NCI-H774 (cell line): Measurements from ENCODE around the gene NFIB.

Experiments
- DNase-seq: peaks from one replicate; lab custom pipeline; 2025; lab: John Stamatoyannopoulos, UW

The NFIB gene

DNA sequence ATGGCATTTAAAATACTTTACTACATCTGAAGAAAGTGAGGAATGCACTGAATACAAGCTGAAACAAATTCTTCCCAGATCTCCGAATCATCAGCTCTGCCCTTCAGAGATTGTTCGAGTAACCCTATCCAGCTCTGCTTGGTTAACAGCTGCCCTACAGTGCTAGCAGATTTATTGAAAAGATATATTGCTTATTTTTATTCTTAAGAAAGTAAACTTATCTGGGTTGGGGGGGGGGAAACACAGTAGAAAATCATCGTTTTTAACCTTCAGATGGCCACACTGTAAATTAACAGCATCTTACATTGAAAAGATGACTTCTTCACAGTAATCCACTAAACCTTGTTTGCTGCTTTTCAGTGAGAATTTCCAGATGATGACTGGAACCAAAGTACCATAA, 210.8 kb downstream of the NFIB start:
- DNase-seq, result no peak

DNA sequence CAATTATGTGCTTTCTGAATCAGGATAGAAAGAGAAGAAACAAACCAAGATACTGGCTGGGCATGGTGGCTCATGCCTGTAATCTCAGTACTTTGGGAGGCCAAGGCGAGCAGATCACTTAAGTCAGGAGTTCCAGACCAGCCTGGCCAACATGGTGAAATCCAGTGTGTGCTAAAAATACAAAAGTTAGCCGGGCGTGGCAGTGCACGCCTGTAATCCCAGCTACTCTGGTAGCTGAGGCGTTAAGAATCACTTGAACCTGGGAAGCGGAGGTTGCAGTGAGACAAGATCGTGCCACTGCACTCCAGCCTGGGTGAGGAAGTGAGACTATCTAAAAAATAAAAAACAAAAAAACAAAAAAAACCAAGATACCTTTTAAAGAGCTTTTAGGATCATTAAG, 214.2 kb downstream of the NFIB start:
- DNase-seq, result no peak

DNA sequence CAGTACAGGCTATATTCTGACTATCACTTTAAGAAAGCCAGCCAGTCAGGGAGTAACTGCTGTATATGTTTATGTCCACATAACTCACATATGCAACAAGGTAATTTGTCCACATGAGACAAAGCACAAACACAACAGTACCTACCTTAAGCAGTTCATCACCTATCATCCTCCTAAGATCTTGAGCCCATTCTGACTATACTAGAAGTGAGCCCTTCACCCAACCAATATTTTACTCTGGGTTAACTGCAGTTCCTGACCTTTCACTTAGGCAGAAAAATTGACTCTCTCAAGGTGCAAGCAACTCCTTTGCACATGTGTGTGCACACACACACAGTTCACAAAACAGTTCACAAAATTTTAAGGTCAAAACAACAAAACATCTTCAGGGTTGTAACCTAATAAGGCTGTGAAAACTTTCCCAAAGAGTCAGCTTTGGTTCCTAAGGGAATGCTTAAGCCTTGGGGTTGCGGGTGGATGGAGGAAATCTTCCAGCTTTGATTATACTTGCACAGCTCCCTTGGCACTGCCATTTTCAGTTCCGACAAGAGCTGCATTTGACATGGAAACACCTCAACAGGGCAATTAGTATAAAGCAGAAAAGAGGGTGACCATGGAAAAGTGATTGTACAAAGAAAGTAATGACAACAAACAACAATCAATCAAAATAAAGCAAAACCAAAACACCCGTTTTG, 215.3 kb downstream of the NFIB start:
- DNase-seq, result no peak

DNA sequence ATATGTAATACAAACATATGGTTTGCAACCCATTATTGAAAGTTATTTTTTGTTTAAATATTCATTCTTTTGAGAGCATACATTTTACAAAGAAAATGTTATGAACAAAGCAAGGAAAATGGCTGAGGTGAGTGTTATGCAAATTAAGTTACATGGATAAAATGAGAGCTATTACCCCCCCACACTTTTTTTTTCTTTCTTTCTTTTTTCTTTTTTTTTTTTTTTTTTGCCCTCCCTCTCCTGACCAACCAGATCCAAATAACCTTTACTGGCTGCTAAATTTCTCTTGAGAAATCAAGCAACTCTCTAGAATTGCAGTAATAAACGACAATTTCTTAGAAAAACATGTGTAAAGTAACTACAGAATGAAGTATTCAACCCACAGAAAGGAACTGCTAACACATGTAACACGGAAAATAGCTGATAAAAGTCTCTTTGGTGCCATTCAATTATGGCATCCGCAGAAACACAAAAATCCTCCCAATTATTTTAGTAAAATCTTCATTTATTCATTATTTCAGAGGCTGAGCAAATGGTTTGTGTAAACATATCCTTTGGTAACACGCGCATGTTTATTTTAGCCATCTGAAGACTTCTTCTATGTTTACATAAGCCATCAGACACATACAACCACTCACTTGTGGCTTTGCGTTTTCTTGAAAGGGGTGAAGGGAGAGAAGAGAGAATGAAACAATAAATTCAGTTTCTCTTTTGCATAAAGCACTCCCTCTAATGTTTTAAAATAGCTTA, 216.1 kb downstream of the NFIB start:
- no peak for DNase-seq

DNA sequence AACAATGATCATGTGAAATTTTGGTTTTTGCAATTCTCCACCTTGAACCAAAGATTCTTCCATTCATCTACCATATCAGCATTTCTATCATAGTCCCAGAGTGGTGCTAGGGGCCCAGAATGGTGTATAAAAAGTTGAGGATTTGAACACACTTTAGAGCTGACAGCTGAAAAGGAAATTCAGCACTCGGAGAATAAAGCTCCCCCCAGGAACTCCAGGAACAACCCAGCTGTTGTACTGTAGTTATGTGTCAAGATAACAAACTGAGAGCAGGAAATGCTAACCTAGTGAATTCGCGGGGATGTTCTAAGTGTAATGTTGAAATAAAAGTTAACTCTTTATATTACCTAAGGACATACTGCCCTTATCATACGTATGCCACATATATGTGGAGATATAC, 216.7 kb downstream of the NFIB start:
- no peak for DNase-seq

DNA sequence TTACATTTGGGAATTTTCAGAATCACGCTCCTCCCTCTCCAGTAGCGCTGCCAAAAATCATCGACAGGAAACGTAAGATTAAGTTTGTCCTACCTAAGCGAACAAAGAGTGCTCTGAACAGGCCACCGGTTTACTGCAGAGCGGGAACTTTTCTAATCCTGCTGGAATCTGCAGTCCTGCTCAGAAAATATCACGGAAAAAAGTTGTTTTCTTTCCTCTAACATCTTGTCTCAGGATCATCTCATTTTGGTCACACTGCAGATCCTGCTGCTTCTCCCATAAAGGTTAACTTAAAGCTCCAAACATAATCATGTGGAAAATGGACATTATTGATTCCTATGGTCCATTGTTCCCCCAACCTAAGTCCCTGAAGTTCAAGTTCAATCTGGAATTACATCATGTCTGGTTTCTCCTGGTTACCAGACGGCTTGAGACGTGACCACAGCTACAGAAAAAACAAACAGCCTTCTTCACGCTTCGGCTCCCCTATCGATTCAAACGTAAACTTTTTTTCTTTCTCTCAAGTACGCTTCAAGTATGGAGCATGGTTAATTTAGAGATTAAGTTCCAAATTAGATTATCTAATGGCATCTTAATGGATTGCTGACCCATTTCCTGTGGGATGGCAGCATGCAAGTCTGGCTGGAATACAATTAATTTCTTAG, 217.6 kb downstream of the NFIB start:
- DNase-seq, result peak; percentile 81

DNA sequence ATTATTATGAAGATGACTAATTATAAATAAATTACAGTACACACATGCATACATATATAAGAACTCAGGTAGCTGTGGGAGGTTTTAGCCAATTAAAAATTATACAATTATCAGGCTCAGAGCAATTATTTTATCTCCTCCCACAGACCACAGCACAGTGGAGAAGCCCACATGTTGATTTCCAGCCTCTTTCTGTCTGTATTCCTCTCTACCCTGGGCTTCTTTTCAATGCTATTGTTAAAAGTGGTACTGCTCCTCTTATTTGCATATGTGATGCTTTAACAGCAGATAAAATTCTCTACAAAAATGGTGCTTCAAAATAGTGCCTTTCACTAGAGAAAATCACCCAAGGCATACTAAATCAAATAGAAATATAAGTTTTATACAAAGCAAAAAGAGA, 218.7 kb downstream of the NFIB start:
- no peak for DNase-seq

DNA sequence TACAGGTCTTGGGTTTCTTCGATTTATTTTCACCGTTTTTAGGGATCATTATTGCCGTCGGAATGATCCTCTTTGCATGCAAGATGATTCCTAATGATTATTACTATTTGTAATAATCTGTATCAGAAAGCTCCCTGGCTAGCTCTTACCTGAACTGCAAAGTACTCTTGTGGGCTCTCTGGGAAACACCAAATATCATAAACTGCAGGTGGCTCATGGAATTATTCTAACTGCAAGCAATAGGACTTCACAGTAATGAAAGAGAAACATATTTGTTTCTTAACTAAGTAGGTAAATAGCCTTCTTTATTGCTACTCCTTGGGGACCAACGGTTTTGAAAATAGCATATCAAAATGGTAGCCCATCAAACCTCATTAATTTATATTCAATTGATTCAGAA, 219.4 kb downstream of the NFIB start:
- peak; percentile 71 for DNase-seq

DNA sequence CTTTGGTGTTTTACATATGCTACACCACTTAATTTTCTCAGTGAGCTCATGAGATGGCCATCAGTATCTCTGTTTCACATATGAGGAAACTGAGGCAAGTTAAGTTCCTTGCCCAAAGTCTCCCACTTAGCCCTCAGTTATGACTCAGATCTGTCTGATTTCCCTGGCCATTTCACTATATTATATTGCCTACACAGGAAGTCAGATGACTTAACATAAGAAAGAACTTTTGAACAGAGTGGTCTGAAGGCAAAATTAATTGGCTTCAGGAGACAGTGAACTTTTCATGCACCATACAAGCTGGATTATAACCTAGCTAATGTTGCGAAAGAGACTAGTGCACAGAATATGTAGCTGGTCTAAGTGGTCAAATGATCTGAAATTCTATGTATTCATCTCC, 221.6 kb downstream of the NFIB start:
- no peak for DNase-seq

DNA sequence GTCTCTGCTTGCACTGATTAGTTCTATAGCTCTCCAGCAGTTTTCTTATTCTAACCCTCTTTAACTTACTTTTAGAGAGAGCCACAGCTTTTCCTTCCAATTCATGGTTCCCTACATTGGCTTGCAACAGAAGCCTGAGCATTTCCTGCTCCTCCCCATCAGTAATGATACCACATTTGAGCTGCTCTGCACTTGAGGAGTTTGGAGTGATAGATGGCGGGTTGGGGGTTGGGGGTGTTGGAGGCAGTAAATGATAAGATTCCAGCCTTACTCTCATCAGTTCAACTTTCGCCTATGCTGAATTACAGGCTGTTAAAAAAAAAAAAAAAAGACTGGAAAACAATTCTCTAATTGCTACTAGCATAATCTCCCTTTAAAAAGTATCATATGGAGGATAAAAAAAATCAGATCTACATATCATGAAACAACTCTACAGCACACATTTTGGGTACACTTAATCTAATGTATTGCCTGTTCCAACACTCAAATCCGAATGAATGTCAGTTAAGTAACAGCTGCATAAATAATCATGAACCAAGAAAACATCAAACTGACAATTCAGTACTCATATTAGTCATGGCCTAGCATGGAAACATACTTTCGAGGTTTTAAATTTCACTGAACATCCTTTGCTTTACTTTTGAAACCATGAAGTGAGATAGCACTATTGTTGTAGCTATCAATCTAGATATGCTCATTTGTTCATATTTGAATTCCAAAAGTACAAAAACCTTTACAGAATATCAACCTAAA, 224.7 kb downstream of the NFIB start:
- no peak for DNase-seq

DNA sequence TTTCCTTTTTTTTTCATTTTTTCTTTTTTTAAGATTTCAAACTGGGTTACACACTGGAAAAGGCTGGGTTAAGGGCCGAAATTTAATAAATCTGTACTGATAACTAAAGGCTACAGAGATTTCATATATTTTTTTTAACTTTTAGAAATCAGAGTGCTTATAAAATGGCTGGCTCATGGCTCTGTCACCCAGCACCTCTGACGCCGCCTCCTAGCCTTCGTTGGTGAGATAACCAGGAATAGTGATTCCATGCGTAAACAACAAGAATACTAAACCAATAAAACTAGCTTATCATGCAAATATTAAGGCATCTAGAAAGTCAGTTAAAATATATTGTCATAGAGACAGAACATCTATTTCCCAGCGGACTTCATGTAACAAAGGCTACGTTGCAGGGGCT, 226.4 kb downstream of the NFIB start:
- DNase-seq, result no peak

DNA sequence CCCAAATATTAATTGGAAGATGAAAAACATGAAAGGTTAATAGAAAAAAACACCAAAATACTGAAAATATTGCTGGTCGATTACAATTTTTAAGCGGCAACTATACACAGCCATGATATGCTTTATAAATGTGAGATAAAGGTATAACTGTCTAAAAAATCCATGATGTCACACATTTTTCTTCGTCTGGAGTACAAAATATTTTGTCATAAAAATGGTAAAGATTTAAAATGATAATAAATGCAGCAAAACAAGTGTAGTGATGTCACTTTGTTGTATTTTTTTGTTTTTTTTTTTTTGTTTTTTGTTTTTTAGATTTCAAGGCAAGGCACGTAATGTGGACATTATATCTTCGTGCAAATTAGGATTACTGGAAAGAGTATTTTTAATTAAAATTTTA, 227.4 kb downstream of the NFIB start:
- no peak for DNase-seq

DNA sequence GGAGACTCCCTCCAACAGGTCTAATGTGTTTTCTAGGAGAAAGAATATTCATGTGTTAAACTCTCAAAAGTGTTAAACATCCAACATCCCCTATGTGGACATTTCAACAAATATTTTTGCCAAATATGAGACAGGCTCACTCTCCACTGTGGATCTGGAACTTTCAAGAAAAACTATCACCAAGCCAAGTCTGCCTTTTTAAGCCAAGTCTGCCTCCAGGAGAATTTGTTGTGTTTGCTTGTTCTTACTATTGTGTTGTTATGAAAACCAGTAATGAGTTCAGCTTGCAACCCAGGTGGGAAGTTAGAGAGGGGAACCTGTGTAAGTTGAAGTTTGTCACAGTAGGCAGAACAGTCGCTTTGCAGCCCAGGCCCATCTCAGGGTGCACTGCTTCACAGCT, 228.1 kb downstream of the NFIB start:
- no peak for DNase-seq

DNA sequence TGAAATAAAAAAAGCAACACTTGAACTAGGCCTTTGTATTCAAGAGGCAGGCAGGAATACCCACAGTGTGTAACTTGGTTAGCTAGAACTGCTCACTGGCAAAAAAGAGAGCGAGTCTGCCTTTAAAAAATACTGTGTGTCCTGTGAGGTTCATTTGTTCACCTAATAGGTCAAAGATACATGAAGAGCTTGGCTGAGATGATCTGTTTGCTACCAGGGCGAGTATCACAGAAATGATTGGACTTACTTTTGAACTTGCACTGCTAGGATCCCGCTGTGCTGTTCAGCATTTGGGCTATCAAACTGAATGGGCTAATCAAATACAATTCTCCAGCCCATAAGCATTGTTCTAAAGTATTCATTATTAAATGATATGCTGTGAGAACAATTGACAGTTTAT, 229.1 kb downstream of the NFIB start:
- no peak for DNase-seq

DNA sequence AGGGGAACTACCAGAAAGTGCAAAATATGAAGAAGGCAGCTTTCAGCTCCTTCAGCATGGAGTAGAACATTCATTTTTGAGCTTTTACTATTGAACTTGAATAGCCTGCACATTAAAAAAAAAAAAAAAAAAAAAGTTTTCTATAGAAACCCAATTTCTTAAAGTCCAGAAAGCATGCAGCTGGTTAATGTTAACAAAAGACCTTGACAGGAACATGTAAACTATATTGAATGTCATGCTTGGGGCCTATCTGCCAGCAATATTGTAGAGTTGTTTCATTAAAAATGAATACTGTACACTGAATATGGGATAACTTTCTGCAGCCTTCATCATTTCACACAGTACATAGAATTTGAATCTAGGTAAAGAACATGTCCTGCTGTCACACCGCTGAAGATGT, 230.6 kb downstream of the NFIB start:
- DNase-seq, result no peak

DNA sequence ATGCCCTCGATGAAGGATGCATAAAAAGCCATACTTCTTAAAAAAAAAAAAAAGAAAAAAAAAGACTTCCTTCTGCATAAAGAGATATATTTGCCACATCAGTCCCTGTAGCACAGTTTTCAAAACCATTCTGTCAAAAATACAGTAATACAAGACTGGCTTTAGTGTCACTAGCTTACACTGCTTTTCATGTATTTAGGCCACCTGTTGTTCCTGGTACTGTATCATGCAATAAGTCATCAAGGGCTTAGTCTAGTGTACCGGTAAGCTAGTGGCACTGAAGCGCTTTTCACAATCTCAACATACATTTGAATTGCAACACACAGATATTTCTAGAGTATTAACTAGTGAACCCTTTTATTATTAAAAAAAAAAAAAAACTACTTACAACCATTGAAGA, 231.2 kb downstream of the NFIB start:
- no peak for DNase-seq

DNA sequence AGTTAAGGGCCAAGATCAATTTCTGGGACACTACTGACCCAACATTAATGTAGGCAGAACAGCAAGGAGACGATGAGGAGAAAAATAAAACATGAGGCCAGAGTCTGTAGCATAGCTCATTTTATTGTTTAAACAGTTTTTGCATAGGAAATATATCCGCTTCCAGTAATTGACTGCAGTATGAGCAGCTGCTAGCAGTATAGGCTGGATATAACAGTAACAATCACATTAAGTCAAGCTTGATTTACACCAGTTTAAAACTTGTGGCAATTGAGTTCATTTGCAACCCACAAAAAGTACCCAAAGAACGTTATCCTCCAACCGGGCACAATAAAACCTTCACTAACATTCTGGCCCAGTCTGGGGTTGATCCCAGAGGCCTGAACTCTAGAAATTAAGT, 232.2 kb downstream of the NFIB start:
- no peak for DNase-seq

DNA sequence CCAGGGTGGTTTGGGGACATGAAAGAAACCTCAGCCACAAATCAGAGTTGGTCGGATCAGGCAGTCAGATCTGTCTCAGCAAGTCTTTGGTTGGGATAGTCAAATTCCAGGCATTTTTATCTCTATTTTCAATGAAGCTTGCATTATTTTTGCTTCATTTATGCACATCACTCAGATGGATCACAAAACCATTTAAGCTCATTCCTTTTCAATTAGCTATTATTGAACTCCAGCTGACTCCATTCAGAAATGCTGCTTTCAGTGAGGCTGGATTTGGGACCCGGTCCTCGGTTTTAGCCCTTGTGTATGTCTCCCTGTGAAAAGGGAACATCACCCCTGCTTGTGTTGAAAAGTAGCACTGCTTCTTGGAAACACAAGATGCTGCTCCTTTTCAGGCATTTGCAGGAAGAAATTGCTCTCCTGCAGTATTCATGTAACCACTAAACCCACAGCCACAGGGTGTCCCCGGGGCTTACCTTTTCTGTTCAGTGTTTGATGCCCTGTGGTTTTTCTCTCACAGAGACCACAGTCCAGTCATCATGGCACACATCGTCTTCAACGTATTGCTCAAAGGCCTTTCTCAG, 232.9 kb downstream of the NFIB start:
- DNase-seq, result no peak

DNA sequence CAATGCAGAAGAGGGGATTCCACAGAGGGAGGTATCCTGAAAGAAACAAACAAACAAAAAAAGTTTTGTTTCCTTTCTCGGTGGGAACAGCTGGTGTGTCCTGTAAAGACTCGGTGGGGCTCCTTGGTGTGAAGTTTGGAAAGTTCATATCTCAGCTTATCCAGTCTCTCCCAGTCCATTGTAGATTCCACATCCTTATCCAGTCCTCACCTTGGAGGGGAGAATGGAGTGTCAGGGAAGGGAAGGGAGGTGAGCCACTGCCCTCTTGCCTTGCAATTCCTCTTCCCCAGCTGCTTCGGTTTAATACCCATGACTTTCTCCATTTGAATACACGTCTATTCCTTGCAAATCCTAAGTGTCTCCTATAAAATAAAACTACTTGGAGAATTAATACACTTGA, 234.5 kb downstream of the NFIB start:
- DNase-seq, result no peak

DNA sequence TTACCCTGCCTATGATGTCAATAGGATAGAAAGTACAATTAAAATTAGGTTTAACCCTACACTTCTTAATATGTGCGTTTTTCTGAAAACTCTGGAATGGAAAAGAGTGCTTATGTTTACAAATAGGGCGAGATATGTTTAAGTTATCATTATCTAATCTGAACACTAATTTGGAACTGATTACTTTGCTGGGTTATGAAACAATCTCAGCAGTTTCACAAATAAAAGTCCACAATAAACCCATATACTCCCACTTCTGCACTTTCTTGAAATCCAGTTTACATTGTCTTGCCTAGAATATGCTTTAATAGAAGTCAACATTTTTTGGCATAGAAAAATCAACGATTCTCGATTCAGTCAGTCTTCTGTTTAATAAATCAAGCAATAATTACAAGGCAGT, 236.3 kb downstream of the NFIB start:
- DNase-seq, result no peak

DNA sequence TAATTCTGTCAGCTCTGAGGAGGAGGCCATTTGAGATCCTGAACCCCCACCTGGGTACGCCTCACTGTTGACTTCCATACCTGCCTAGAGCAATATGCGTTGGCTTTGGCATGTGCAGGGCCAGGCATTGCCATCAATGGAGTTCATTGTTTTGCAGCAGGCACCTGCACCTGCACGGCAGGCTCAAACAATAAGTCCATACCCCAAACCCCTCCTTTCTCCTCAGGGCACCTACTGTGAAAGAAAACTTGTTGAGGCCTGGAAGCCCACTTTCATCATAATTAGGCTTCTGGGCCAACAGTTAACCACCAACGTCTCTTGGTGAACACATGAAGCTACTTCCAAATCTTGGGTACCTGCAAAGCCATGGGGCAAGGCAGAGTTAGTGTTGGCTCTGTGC, 238.7 kb downstream of the NFIB start:
- peak; percentile 26 for DNase-seq

DNA sequence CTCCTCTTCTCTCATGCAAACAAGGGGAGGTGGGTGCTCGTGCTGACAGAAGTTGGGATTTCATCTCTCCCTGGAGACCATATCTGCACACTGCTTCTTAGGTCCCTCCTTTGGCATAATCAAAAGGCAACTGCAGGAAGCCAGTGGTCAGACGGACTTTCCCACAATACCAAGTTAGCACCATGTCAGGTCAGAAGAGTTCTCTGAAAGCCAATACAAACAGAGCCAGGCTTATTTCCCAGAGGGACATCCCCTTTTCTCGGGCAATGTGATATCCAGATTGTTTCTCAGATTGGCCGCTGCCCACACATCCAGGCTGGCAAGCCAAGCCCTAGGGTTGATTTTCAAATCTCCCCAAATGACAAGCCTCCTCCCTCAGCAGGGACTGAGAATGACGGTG, 241.1 kb downstream of the NFIB start:
- DNase-seq, result no peak
